CD4-positive, alpha-beta memory T cell (primary cell): ENCODE data around the gene ORM1. TPM values are rescaled to one million over a fixed set of nuclear protein-coding genes. Genes with fewer than 3 reads are reported as not detected.

Source experiments
- CTCF ChIA-PET: fragments of 350-600 bp; sonication (Branson Sonifier 250); formaldehyde crosslinking; loops from one replicate; lab custom pipeline; 2021; ENCODE audit warnings: inconsistent platforms; ENCODE audit not compliant: partially characterized antibody; lab: Charles Lee
- POLR2A ChIA-PET: fragments of 350-600 bp; sonication (Branson Sonifier 250); formaldehyde crosslinking; loops from one replicate; lab custom pipeline; 2021; ENCODE audit not compliant: partially characterized antibody; lab: Charles Lee
- DNase-seq, 5 donors: peaks; one replicate each; pipeline versions ENCODE4 v3.0.0 to v3.0.0-alpha.2; 2020 to 2022; ENCODE audit warnings: mixed read lengths in 1 of 5
- H3K27ac ChIP-seq: one replicate; pipeline ENCODE4 v1.7.0; 2013; ENCODE audit warnings: low read depth, low read length
- H3K27me3 ChIP-seq: 2 replicates; pipeline ENCODE4 v1.7.0; 2013; ENCODE audit warnings: mild to moderate bottlenecking, low read length, moderate library complexity; ENCODE audit not compliant: insufficient read depth
- H3K36me3 ChIP-seq: 2 replicates; pipeline ENCODE4 v1.7.0; 2013; ENCODE audit warnings: mild to moderate bottlenecking, low read length, moderate library complexity; ENCODE audit not compliant: insufficient read depth
- H3K4me1 ChIP-seq: 2 replicates; pipeline ENCODE4 v1.7.0; 2013; ENCODE audit warnings: mild to moderate bottlenecking, low read length, moderate library complexity; ENCODE audit not compliant: insufficient read depth
- H3K4me3 ChIP-seq, 2 donors: one replicate each; pipeline ENCODE4 v1.7.0; 2013; ENCODE audit warnings: low read length in 2 of 2, mild to moderate bottlenecking in 1 of 2
- H3K9me3 ChIP-seq, 2 donors: one replicate each; pipeline ENCODE4 v1.7.0; 2013; ENCODE audit warnings: low read length in 2 of 2, control low read depth in 1 of 2; ENCODE audit not compliant: control insufficient read depth in 1 of 2
- H3K27ac Mint-ChIP-seq, 7 donors: one replicate each; pipeline ENCODE4 v1.8.0; 2020 to 2021; ENCODE audit warnings: mixed read lengths in 7 of 7, mild to moderate bottlenecking in 6 of 7, inconsistent platforms in 3 of 7, moderate library complexity in 3 of 7
- H3K27me3 Mint-ChIP-seq, 2 donors: one replicate each; pipeline ENCODE4 v1.8.0; 2020 to 2021; ENCODE audit warnings: mixed read lengths in 2 of 2
- H3K36me3 Mint-ChIP-seq, 2 donors: one replicate each; pipeline ENCODE4 v1.8.0; 2020 to 2021; ENCODE audit warnings: mixed read lengths in 2 of 2, inconsistent platforms in 1 of 2, mild to moderate bottlenecking in 1 of 2
- H3K4me1 Mint-ChIP-seq, 4 donors: one replicate each; pipeline ENCODE4 v1.8.0; 2020 to 2021; ENCODE audit warnings: mixed read lengths in 4 of 4, mild to moderate bottlenecking in 1 of 4
- H3K4me3 Mint-ChIP-seq, 8 donors: one replicate each; pipeline ENCODE4 v1.8.0; 2020 to 2021; ENCODE audit warnings: mixed read lengths in 8 of 8, mild to moderate bottlenecking in 7 of 8, moderate library complexity in 6 of 8, inconsistent platforms in 3 of 8
- H3K9me3 Mint-ChIP-seq, 8 donors: one replicate each; pipeline ENCODE4 v1.8.0; 2020 to 2021; ENCODE audit warnings: mixed read lengths in 8 of 8, mild to moderate bottlenecking in 5 of 8, inconsistent platforms in 3 of 8, moderate library complexity in 1 of 8
- intact Hi-C: fragments of 100-400 bp; cut with micrococcal nuclease; formaldehyde crosslinking; loops from one replicate; pipeline ENCODE4 v1.15.1; 2023
- polyA plus RNA-seq, 2 donors: library from polyadenylated mRNA; unstranded; fragments of 300-500 nt; fragmentation: Illumina TruSeq; gene quantifications; one replicate each; pipeline ENCODE4 v1.2.3, GENCODE V29; 2021
- total RNA-seq, 2 experiments: library from RNA; stranded (reverse); gene quantifications; one replicate each; pipeline ENCODE4 v1.2.3, GENCODE V29; 2021

ORM1 gene
- total and polyA plus RNA-seq, 4 experiments from 2014 or later, result not detected

- Mint-ChIP-seq H3K27ac (no peak overlapping the region), H3K4me3 (no peak overlapping the region), H3K27me3 (peaks cover 3 to 8% of the 10 kb centered on the region in 2 donors), H3K4me1 (peaks cover 2 to 6% (median 5%) of the 10 kb centered on the region in 4 donors), H3K9me3 (peaks cover 0 to 4% (median 0%) of the 10 kb centered on the region in 8 donors), H3K36me3 (no peaks in the 10 kb centered on the region)
- H3K27ac ChIP-seq, result no peak overlapping the region
- ChIA-PET POLR2A (no interaction called here), CTCF (interaction anchor here (1.4 kb wide), 1 partner anchor 9 kb away, joined by 3 read pairs; no protein-coding TSS in a partner anchor)
- H3K9me3 ChIP-seq, result no peaks in the 10 kb centered on the region
- no peaks in the 10 kb centered on the region for H3K27me3 ChIP-seq
- no peak for DNase-seq
- H3K4me3 ChIP-seq, result no peak overlapping the region
- no peaks in the 10 kb centered on the region for H3K36me3 ChIP-seq
- intact Hi-C loops, result no loop called here
- H3K4me1 ChIP-seq, result no peaks in the 10 kb centered on the region
Observed at GRCh38 chr9:114288193-114289091, 34.5 kb upstream of the ORM1 start.

DNA sequence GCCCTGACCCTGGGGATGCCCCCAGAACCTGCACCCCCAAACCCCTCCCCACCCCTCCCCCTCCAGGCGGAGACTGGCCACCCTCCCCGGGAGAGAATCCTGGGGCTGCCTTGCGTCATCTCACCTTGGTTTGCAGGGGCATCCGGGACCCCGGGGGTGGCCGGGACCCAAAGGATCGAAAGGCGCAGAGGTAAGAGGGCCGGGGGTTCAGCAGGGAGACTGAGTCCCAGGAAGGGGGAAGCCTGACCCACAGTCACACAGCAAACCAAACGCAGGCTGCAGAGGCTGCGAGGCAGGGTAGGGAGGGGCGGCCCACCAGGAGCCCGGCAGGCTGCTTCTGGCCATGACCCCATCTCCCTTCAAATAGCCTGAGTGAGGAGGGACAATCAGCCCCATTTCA is 33.8 kb upstream of the ORM1 start:
- H3K27ac Mint-ChIP-seq, result no peak overlapping the region
- peaks cover 0 to 5% (median 0%) of the 10 kb centered on the region in 8 donors for H3K9me3 Mint-ChIP-seq
- no peaks in the 10 kb centered on the region for H3K4me1 ChIP-seq
- H3K4me3 ChIP-seq, result no peak overlapping the region
- H3K27me3 Mint-ChIP-seq, result peaks cover 3 to 7% of the 10 kb centered on the region in 2 donors
- DNase-seq, result no peak
- H3K9me3 ChIP-seq, result no peaks in the 10 kb centered on the region
- H3K4me3 Mint-ChIP-seq, result no peak overlapping the region
- no peaks in the 10 kb centered on the region for H3K27me3 ChIP-seq
- no peak overlapping the region for H3K27ac ChIP-seq
- ChIA-PET CTCF (no interaction called here), POLR2A (no interaction called here)
- H3K36me3 Mint-ChIP-seq, result no peaks in the 10 kb centered on the region
- no peaks in the 10 kb centered on the region for H3K36me3 ChIP-seq
- peaks cover 2 to 6% (median 5%) of the 10 kb centered on the region in 4 donors for H3K4me1 Mint-ChIP-seq
- intact Hi-C loops, result no loop called here

DNA sequence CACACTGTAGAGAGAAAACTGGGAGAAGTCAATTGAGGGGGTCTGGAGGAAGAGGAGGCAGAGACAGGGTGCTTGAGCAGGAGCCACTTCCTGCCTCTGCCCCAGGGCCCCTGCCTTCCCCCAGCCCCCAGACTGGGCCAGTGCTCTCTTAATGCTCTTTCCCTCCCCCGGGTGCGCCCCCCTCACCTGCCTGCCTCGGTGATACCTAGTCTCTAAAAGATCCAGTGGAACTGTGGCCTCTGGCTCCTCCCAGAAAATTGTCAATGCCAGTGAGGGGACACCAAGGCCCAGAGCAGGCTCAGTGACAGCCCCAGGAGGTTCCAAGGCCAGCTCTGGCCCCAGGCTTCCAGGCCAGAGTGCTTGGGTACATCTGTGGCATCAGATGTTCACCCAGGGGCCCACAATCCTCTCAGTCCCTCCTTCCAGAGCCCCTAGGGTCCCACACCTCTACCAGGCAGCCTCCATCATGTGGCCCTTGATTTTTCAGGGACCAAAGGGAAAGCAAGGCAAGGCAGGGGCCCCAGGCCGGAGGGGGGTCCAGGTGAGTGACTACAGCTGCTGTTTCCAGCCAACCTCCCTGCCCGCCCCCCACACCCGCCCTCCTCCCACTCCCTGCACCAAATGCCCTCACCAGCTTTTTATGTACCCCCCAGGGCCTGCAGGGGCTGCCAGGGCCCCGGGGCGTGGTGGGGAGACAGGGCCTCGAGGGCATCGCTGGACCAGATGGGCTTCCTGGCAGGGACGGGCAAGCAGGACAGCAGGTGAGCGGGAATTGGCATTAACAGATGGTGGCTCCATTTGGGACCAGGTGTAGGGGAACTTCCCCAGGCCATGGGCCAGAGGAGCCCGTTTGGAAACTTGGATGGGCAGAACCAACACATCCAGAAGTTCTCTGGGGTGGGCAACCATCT is 33.1 kb upstream of the ORM1 start:
- intact Hi-C loops, result no loop called here
- Histone ChIP-seq H3K36me3 (no peaks in the 10 kb centered on the region), H3K4me1 (no peaks in the 10 kb centered on the region), H3K27ac (no peak overlapping the region), H3K4me3 (no peak overlapping the region), H3K9me3 (no peaks in the 10 kb centered on the region), H3K27me3 (no peaks in the 10 kb centered on the region)
- Mint-ChIP-seq H3K4me3 (no peak overlapping the region), H3K9me3 (peaks cover 0 to 12% (median 4%) of the 10 kb centered on the region in 8 donors), H3K4me1 (peaks cover 2 to 6% (median 5%) of the 10 kb centered on the region in 4 donors), H3K36me3 (peaks cover 0 to 2% of the 10 kb centered on the region in 2 donors), H3K27me3 (peaks cover 3 to 7% of the 10 kb centered on the region in 2 donors), H3K27ac (no peak overlapping the region)
- ChIA-PET CTCF (interaction anchor here (0.9 to 5.2 kb wide), 9 partner anchors 11 to 210 kb away, joined by 3 to 47 read pairs (median 4); no protein-coding TSS in a partner anchor), POLR2A (no interaction called here)
- DNase-seq, result no peak

- Histone ChIP-seq H3K36me3 (no peaks in the 10 kb centered on the region), H3K27ac (no peak overlapping the region), H3K4me3 (no peak overlapping the region), H3K4me1 (no peaks in the 10 kb centered on the region), H3K27me3 (no peaks in the 10 kb centered on the region), H3K9me3 (no peaks in the 10 kb centered on the region)
- peaks cover 0 to 18% (median 10%) of the 10 kb centered on the region in 8 donors for H3K9me3 Mint-ChIP-seq
- POLR2A ChIA-PET, result no interaction called here
- H3K36me3 Mint-ChIP-seq, result peaks cover 0 to 2% of the 10 kb centered on the region in 2 donors
- peaks cover 2 to 6% (median 5%) of the 10 kb centered on the region in 4 donors for H3K4me1 Mint-ChIP-seq
- no peak overlapping the region for H3K4me3 Mint-ChIP-seq
- intact Hi-C loops, result no loop called here
- H3K27ac Mint-ChIP-seq, result peak overlapping the region in 2 of 7 donors; percentile 49 to 57
- no peak for DNase-seq
- CTCF ChIA-PET, result interaction anchor here (0.5 to 5.2 kb wide), 19 partner anchors 9 to 1031 kb away, joined by 3 to 47 read pairs (median 4); partner anchors contain the start of gene COL27A1
- H3K27me3 Mint-ChIP-seq, result peaks cover 3 to 7% of the 10 kb centered on the region in 2 donors
Observed at GRCh38 chr9:114290561-114290986, 32.3 kb upstream of the ORM1 start.

GRCh38 chr9:114291064-114291474 is 31.8 kb upstream of the ORM1 start:
- CTCF ChIA-PET, result interaction anchor here (0.5 to 5.2 kb wide), 23 partner anchors 9 to 1031 kb away, joined by 3 to 47 read pairs (median 3); partner anchors contain the start of gene COL27A1
- Histone ChIP-seq H3K27me3 (no peaks in the 10 kb centered on the region), H3K36me3 (no peaks in the 10 kb centered on the region), H3K27ac (no peak overlapping the region), H3K4me3 (no peak overlapping the region), H3K9me3 (no peaks in the 10 kb centered on the region), H3K4me1 (no peaks in the 10 kb centered on the region)
- H3K27ac Mint-ChIP-seq, result peak overlapping the region in 3 of 7 donors; percentile 8 to 57 (median 49)
- peaks cover 3 to 7% of the 10 kb centered on the region in 2 donors for H3K27me3 Mint-ChIP-seq
- DNase-seq, result peak in 4 of 5 donors; percentile 53 to 62 (median 58)
- POLR2A ChIA-PET, result no interaction called here
- intact Hi-C loops, result loop anchor here (1.0 kb wide), 1 partner anchor 183 kb away; no protein-coding TSS in a partner anchor
- peaks cover 0 to 23% (median 14%) of the 10 kb centered on the region in 8 donors for H3K9me3 Mint-ChIP-seq
- H3K4me1 Mint-ChIP-seq, result peaks cover 2 to 6% (median 5%) of the 10 kb centered on the region in 4 donors
- peaks cover 0 to 2% of the 10 kb centered on the region in 2 donors for H3K36me3 Mint-ChIP-seq
- H3K4me3 Mint-ChIP-seq, result no peak overlapping the region

GRCh38 chr9:114291886-114292590 is 30.9 kb upstream of the ORM1 start:
- Histone ChIP-seq H3K4me1 (no peaks in the 10 kb centered on the region), H3K27me3 (no peaks in the 10 kb centered on the region), H3K36me3 (no peaks in the 10 kb centered on the region), H3K27ac (no peak overlapping the region), H3K4me3 (no peak overlapping the region), H3K9me3 (no peaks in the 10 kb centered on the region)
- Mint-ChIP-seq H3K36me3 (peaks cover 0 to 2% of the 10 kb centered on the region in 2 donors), H3K4me1 (peaks cover 2 to 6% (median 5%) of the 10 kb centered on the region in 4 donors), H3K27ac (no peak overlapping the region), H3K9me3 (peaks cover 0 to 26% (median 18%) of the 10 kb centered on the region in 8 donors), H3K4me3 (no peak overlapping the region), H3K27me3 (peaks cover 3 to 7% of the 10 kb centered on the region in 2 donors)
- CTCF ChIA-PET, result interaction anchor here (0.9 to 5.2 kb wide), 7 partner anchors 18 to 209 kb away, joined by 3 to 47 read pairs (median 3); no protein-coding TSS in a partner anchor
- DNase-seq, result no peak
- intact Hi-C loops, result loop anchor here (1.0 kb wide), 1 partner anchor 184 kb away; no protein-coding TSS in a partner anchor
- POLR2A ChIA-PET, result no interaction called here
